Loucy (cell line): ENCODE data around the gene CFAP92.

Experiments
- H2AFZ ChIP-seq: fragments of 200-600 bp; sonication (generic); 2 replicates; pipeline ENCODE4 v1.6.0; 2016; ENCODE audit warnings: antibody characterized with exemption, mild to moderate bottlenecking, low read length, moderate library complexity
- H3F3A ChIP-seq: fragments of 200-600 bp; 2 replicates; pipeline ENCODE4 v1.6.0; 2016; ENCODE audit warnings: antibody characterized with exemption, low read depth, mild to moderate bottlenecking
- H3K27me3 ChIP-seq: fragments of 200-600 bp; sonication (generic); 2 replicates; pipeline ENCODE4 v1.6.1; 2014; ENCODE audit warnings: low read length, mild to moderate bottlenecking; ENCODE audit not compliant: insufficient read depth, poor library complexity, severe bottlenecking
- H3K36me3 ChIP-seq: fragments of 200-600 bp; sonication (generic); 2 replicates; pipeline ENCODE4 v1.6.1; 2016; ENCODE audit warnings: low read length; ENCODE audit not compliant: insufficient read depth
- H3K4me1 ChIP-seq: fragments of 200-600 bp; sonication (generic); 2 replicates; pipeline ENCODE4 v1.5.1; 2014; ENCODE audit warnings: low read length, mild to moderate bottlenecking; ENCODE audit not compliant: insufficient read depth, poor library complexity, severe bottlenecking
- H3K4me2 ChIP-seq: fragments of 200-600 bp; sonication (generic); 2 replicates; pipeline ENCODE4 v1.6.0; 2014; ENCODE audit warnings: antibody characterized with exemption, low read length, low read depth, mild to moderate bottlenecking; ENCODE audit not compliant: poor library complexity, severe bottlenecking
- H3K4me3 ChIP-seq: fragments of 200-600 bp; sonication (generic); 2 replicates; pipeline ENCODE4 v1.5.1; 2014; ENCODE audit warnings: low read length, mild to moderate bottlenecking, mixed read lengths; ENCODE audit not compliant: poor library complexity, severe bottlenecking
- H3K79me2 ChIP-seq: fragments of 200-600 bp; sonication (generic); 2 replicates; pipeline ENCODE4 v1.6.1; 2014; ENCODE audit warnings: low read length; ENCODE audit not compliant: insufficient read depth
- H3K9ac ChIP-seq: fragments of 200-600 bp; sonication (generic); 2 replicates; pipeline ENCODE4 v1.6.0; 2014; ENCODE audit warnings: mild to moderate bottlenecking, low read depth, low read length, moderate library complexity; ENCODE audit not compliant: poor library complexity, severe bottlenecking
- H3K9me2 ChIP-seq: fragments of 200-600 bp; sonication (generic); replicated peaks from 2 replicates; pipeline ENCODE4 v1.6.1; 2016; ENCODE audit warnings: low read depth, low read length, mixed read lengths
- H3K9me3 ChIP-seq: fragments of 200-600 bp; sonication (generic); 2 replicates; pipeline ENCODE4 v1.6.1; 2014; ENCODE audit warnings: mild to moderate bottlenecking, antibody characterized with exemption, low read length, low read depth; ENCODE audit not compliant: insufficient read depth
- H4K20me1 ChIP-seq: fragments of 200-600 bp; sonication (generic); 2 replicates; pipeline ENCODE4 v1.6.0; 2014; ENCODE audit warnings: antibody characterized with exemption, low read length, mild to moderate bottlenecking; ENCODE audit not compliant: insufficient read depth, poor library complexity, severe bottlenecking
- CTCF ChIP-seq: fragments of 200-600 bp; sonication (generic); conservative IDR thresholded peaks from 2 replicates; pipeline ENCODE4 v1.5.1; 2014; ENCODE audit warnings: mild to moderate bottlenecking, antibody characterized with exemption, low read length
- EZH2phosphoT487 ChIP-seq: fragments of 200-600 bp; IDR thresholded peaks from 2 replicates; pipeline ENCODE4 v1.6.1; 2018; ENCODE audit warnings: antibody characterized with exemption, mild to moderate bottlenecking, moderate library complexity, borderline replicate concordance

Gene CFAP92

GRCh38 chr3:129031476-129032215, 37.8 kb upstream of the CFAP92 start:
- Histone ChIP-seq H3K4me3 (no peak overlapping the region), H3K9ac (no peak overlapping the region), H3K9me3 (no peaks in the 10 kb centered on the region), H3F3A (peaks cover 4% of the 10 kb centered on the region; the same call in 1 of the 2 replicates), H3K9me2 (no peaks in the 10 kb centered on the region), H3K36me3 (no peaks in the 10 kb centered on the region), H2AFZ (no peak overlapping the region), H3K4me2 (no peak overlapping the region), H4K20me1 (no peaks in the 10 kb centered on the region), H3K27me3 (no peaks in the 10 kb centered on the region), H3K4me1 (peaks cover 21% of the 10 kb centered on the region), H3K79me2 (no peaks in the 10 kb centered on the region)
- TF ChIP-seq CTCF: no peak
- no peak for TF ChIP-seq EZH2phosphoT487

- Histone ChIP-seq H3K27me3 (no peaks in the 10 kb centered on the region), H2AFZ (no peak overlapping the region), H4K20me1 (no peaks in the 10 kb centered on the region), H3K9ac (no peak overlapping the region), H3K79me2 (peaks cover 9% of the 10 kb centered on the region; the same call in 1 of the 2 replicates), H3K9me2 (no peaks in the 10 kb centered on the region), H3F3A (peaks cover 4% of the 10 kb centered on the region; the same call in 1 of the 2 replicates), H3K4me2 (no peak overlapping the region), H3K4me3 (no peak overlapping the region), H3K36me3 (no peaks in the 10 kb centered on the region), H3K9me3 (no peaks in the 10 kb centered on the region), H3K4me1 (peaks cover 24% of the 10 kb centered on the region)
- TF ChIP-seq CTCF (no peak), EZH2phosphoT487 (no peak)
These were observed 36.7 kb upstream of the CFAP92 start for GRCh38 chr3:129030611-129031010.

- Histone ChIP-seq H3K4me1 (peaks cover 16% of the 10 kb centered on the region), H3K79me2 (peaks cover 13% of the 10 kb centered on the region; the same call in 1 of the 2 replicates), H3K4me2 (no peak overlapping the region), H3K36me3 (no peaks in the 10 kb centered on the region), H2AFZ (no peak overlapping the region), H3K9me3 (no peaks in the 10 kb centered on the region), H3K27me3 (no peaks in the 10 kb centered on the region), H3K4me3 (no peak overlapping the region), H4K20me1 (no peaks in the 10 kb centered on the region), H3F3A (no peaks in the 10 kb centered on the region), H3K9ac (no peak overlapping the region), H3K9me2 (no peaks in the 10 kb centered on the region)
- TF ChIP-seq EZH2phosphoT487: no peak
These were observed 35.0 kb upstream of the CFAP92 start for GRCh38 chr3:129028866-129029265.

- Histone ChIP-seq H3K79me2 (peaks cover 13% of the 10 kb centered on the region; the same call in 1 of the 2 replicates), H3K4me1 (peaks cover 16% of the 10 kb centered on the region), H3K27me3 (no peaks in the 10 kb centered on the region), H4K20me1 (no peaks in the 10 kb centered on the region), H3K9ac (peak overlapping the region; percentile 54), H3K4me2 (peak overlapping the region; percentile 98), H3K4me3 (peak overlapping the region; percentile 74), H2AFZ (peak overlapping the region; percentile 98), H3K36me3 (no peaks in the 10 kb centered on the region), H3K9me3 (no peaks in the 10 kb centered on the region), H3K9me2 (no peaks in the 10 kb centered on the region), H3F3A (no peaks in the 10 kb centered on the region)
- TF ChIP-seq EZH2phosphoT487: no peak
These were observed 33.6 kb upstream of the CFAP92 start for GRCh38 chr3:129027544-129027880.
